Measurements from ENCODE around the gene KIRREL3.

DNA sequence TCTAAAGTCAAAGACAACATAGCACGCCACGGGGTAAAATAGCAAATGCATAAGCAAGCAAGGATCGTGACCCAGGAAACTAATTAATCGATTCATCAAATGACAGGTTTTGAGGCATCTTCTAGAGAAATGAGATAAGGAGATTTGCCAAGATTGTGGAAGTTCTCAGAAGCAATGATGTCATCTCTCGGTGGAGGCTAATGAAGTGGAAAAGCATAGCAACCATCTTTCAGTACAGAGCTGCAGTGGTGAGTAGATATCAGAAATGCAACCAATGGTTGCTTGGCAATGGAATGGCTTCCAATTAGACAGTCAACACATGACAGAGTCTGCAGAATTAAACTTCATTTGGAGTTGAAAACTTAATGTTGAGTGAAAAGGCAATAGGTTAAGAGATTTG is 116.0 kb downstream of the KIRREL3 start:
- TF ChIP-seq EZH2 (IDR thresholded peaks at IDR 0.05) (no peak), POLR2AphosphoS5 (IDR thresholded peaks at IDR 0.05; ENCODE audit: borderline replicate concordance, low read depth, low read length) (no peak), FOXP2 (optimal IDR thresholded peaks at IDR 0.05; ENCODE audit: control extremely low read depth, extremely low read length, insufficient read depth) (no peak)

Data from SK-N-MC (cell line).